ENCODE results near the gene WFDC12.

DNA sequence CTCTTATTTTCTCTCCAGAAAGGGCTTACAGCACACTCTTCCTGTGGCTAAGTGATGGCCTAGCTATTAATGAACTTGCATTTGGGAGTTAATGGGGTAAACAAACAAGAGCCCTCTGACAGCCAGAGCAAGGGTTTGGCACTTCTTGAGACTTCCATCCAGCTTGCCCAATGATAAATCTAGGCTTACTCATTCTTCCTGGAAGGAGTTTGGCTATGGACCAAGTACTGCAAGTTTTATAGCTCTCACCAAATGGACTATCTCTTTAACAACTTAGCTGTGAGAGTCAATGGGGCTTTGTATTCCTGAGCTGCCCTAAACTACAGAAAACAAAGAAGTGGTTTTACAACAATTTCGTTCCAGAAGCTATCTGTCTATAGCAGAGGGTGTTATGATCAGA lies 33.7 kb upstream of the WFDC12 start:
- TF ChIP-seq TEAD4 (IDR thresholded peaks at IDR 0.05) (no peak), FOXM1 (IDR thresholded peaks at IDR 0.05; ENCODE audit: borderline replicate concordance, low read depth) (no peak), EGR1 (IDR thresholded peaks at IDR 0.05) (no peak), YY1 (IDR thresholded peaks at IDR 0.05; ENCODE audit: low read depth) (no peak), TAF1 (IDR thresholded peaks at IDR 0.05; ENCODE audit: low read depth) (no peak), CEBPB (IDR thresholded peaks at IDR 0.05) (no peak), EP300 (IDR thresholded peaks at IDR 0.05; ENCODE audit: borderline replicate concordance) (no peak), RAD21 (IDR thresholded peaks at IDR 0.05; ENCODE audit: low read depth) (no peak), TCF12 (IDR thresholded peaks at IDR 0.05; ENCODE audit: low read depth) (no peak), ZBTB7A (IDR thresholded peaks at IDR 0.05; ENCODE audit: low read depth) (no peak)
- TF ChIP-seq, protein P1, sequence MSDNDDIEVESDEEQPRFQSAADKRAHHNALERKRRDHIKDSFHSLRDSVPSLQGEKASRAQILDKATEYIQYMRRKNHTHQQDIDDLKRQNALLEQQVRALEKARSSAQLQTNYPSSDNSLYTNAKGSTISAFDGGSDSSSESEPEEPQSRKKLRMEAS (IDR thresholded peaks at IDR 0.05): no peak
- TF ChIP-seq, protein P2, sequence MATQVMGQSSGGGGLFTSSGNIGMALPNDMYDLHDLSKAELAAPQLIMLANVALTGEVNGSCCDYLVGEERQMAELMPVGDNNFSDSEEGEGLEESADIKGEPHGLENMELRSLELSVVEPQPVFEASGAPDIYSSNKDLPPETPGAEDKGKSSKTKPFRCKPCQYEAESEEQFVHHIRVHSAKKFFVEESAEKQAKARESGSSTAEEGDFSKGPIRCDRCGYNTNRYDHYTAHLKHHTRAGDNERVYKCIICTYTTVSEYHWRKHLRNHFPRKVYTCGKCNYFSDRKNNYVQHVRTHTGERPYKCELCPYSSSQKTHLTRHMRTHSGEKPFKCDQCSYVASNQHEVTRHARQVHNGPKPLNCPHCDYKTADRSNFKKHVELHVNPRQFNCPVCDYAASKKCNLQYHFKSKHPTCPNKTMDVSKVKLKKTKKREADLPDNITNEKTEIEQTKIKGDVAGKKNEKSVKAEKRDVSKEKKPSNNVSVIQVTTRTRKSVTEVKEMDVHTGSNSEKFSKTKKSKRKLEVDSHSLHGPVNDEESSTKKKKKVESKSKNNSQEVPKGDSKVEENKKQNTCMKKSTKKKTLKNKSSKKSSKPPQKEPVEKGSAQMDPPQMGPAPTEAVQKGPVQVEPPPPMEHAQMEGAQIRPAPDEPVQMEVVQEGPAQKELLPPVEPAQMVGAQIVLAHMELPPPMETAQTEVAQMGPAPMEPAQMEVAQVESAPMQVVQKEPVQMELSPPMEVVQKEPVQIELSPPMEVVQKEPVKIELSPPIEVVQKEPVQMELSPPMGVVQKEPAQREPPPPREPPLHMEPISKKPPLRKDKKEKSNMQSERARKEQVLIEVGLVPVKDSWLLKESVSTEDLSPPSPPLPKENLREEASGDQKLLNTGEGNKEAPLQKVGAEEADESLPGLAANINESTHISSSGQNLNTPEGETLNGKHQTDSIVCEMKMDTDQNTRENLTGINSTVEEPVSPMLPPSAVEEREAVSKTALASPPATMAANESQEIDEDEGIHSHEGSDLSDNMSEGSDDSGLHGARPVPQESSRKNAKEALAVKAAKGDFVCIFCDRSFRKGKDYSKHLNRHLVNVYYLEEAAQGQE (IDR thresholded peaks at IDR 0.05; ENCODE audit: low read depth): no peak

All from Ishikawa (cell line).